Esophagus muscularis mucosa (tissue), 4 donors: ENCODE results near the gene KIAA0040.

Source experiments
- CTCF ChIP-seq, 3 experiments: fragments of 200-600 bp in 2 of 3; fragments of 450-650 bp in 1 of 3; sonication (generic) in 2 of 3; IDR thresholded peaks; one replicate each; pipeline ENCODE4 v1.5.1; 2017 to 2019; ENCODE audit warnings: antibody characterized with exemption in 3 of 3, mild to moderate bottlenecking in 2 of 3, moderate library complexity in 1 of 3
- EP300 ChIP-seq: sonication (generic); formaldehyde crosslinking; IDR thresholded peaks from one replicate; pipeline ENCODE4 v1.6.1; 2017; ENCODE audit warnings: antibody characterized with exemption
- POLR2A ChIP-seq: fragments of 450-650 bp; IDR thresholded peaks from one replicate; pipeline ENCODE4 v1.6.1; 2017; ENCODE audit warnings: antibody characterized with exemption, moderate library complexity, mild to moderate bottlenecking, low read depth

GRCh38 chr1:175158170-175158591 is 34.4 kb downstream of the KIAA0040 start:
- TF ChIP-seq CTCF (IDR thresholded peaks at IDR 0.05) (no peak), EP300 (no peak), POLR2A (no peak)
